GM19193 (cell line): ENCODE measurements around the gene LRRC52.

Experiments
- POLR2A ChIP-seq: IDR thresholded peaks from 4 replicates; pipeline ENCODE4 v1.6.1; 2011; ENCODE audit not compliant: insufficient read depth, insufficient read length; ENCODE audit errors: extremely low read depth

The LRRC52 gene

DNA sequence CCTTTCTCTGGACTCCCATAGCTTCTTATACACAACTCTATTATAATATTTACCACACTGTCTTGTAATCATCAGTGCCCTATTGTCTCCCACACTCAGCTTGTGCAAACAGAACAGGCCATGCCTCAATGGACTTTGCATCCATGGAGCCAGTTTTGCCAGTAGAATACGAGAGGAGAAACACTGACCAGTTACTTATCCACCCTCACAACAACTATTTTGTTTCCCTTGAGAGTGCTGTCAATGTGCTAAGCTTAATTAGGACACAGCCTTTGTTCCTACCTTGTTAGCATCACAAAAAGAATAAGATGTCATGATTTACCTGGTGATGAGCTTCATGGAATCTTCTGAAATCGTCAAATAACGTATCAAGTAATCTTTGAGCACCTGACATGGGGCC lies 18.1 kb upstream of the LRRC52 start:
- no peak for TF ChIP-seq POLR2A

DNA sequence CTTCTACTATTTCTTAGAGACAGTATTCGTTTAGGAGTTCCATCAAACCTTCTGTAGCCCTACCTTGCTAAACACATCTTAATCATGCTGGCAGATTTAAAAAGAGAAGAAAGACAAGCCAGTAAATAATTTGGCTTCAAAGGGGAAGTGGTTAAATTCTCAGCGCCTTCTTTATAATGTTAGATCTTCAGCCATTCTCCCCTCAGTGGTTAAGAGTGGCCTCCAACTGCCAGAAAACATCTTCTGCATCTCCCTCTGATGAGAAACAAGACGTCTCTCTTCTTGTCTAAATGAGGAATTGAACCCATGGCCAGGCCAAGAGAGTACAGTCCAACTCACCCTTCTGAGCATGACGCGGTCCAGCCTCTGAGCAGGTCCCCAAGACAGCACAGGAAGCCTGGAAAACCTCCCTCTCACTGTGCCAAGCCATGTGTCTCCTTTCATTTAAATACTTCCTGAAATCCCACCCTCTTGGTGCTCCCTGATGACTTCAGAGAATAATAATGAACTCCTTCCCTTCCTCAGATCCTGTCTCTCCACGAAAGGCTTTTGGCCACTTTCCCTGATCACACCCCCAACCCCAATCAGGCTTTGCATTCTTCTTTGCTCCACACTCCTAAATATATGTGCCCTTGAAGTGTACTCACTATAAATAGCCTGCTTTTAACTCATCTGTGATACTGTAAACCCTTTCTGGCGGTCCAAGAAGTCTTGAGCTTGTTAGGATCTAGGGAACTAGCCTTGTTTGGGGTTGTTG lies 16.4 kb upstream of the LRRC52 start:
- TF ChIP-seq POLR2A: no peak

GRCh38 chr1:165531021-165531420 lies 12.8 kb upstream of the LRRC52 start:
- no peak for TF ChIP-seq POLR2A

- TF ChIP-seq POLR2A: no peak
These were observed 11.7 kb upstream of the LRRC52 start for GRCh38 chr1:165532053-165532452.

DNA sequence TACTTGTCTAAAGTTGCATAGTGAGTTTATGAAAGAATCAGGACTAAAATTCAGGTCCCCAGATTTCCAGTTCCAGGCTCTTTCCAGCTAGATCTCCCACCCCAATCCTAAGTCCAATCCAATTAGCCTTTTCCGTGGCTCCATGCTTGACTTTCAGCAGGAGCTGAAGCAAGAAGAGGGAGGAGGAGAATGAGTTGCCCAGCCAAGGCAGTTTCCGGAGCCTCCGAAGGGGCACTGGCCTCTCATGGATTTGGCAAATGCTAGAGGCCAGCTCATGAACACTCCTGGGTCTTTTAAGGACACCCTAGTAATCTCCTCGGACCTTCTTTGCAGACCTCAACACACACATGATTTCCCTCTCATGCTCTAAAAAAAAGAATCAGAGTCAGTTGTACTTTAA lies 10.5 kb upstream of the LRRC52 start:
- TF ChIP-seq POLR2A: no peak

DNA sequence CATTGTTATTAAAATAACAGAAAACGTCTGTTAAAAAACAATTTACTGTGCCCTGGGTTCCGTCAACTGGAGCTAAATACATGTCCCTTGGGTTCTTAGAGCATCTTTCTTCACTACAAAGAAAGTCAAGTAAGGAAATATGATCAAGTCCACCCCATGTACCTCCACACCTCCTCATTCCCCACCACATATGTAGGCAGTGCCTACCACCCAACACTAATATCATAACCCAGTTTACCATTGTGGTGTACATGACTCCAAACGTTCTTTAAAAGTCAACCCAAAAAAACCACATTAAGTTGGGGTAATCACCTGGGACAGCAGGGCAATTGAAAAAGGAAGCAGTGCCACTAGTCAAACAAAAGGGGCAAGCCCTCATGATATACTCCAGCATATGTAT lies 7.8 kb upstream of the LRRC52 start:
- TF ChIP-seq POLR2A: no peak

- TF ChIP-seq POLR2A: no peak
These were observed 6.3 kb upstream of the LRRC52 start for GRCh38 chr1:165537356-165538109.

- TF ChIP-seq POLR2A: no peak
These were observed 4.5 kb upstream of the LRRC52 start for GRCh38 chr1:165539306-165539705.

- TF ChIP-seq POLR2A: no peak
These were observed 3.9 kb upstream of the LRRC52 start for GRCh38 chr1:165539908-165540307.

- TF ChIP-seq POLR2A: no peak
These were observed 1.7 kb upstream of the LRRC52 start for GRCh38 chr1:165542015-165542631.

GRCh38 chr1:165542647-165543046 lies 1.2 kb upstream of the LRRC52 start:
- no peak for TF ChIP-seq POLR2A

DNA sequence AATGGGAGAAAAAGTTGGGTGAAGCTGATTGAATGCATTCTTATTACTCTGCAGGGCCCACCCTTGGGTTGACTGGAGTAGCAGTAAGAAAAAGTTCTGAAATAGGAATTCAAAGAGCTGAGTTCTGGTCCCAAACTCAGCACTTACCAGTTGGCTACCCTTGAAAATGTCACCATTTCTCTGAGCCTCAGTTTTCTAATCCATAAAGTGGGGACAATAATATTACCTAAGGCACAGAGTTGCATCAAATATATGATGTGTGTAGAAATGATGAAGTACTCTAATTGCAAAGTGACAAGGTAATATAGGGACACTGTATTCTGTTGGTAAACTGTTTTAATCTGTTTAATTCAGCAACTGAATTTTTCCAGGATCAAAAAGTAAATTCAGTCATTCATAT lies 1.2 kb downstream of the LRRC52 start:
- TF ChIP-seq POLR2A: no peak

DNA sequence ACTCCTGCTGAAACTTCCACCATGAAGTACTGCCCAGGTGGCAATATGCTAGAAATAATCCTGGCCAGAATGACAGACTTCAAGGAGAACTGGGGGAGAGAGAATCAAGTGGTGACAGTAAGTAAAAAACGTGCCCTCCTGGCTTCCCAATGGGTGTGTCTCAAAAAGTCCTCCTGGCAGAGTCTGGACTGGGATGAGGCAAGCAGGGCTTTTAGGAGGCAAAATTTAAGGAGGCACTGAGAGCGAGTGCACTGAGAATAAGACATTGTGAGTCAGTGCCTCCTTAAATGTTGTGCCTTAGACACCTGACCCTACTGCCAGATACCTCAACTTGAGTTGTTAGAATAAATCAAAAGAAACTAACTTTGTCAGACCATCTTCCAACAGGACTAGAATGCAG lies 2.2 kb downstream of the LRRC52 start:
- TF ChIP-seq POLR2A: no peak

GRCh38 chr1:165549973-165550372 lies 6.2 kb downstream of the LRRC52 start:
- TF ChIP-seq POLR2A: no peak

DNA sequence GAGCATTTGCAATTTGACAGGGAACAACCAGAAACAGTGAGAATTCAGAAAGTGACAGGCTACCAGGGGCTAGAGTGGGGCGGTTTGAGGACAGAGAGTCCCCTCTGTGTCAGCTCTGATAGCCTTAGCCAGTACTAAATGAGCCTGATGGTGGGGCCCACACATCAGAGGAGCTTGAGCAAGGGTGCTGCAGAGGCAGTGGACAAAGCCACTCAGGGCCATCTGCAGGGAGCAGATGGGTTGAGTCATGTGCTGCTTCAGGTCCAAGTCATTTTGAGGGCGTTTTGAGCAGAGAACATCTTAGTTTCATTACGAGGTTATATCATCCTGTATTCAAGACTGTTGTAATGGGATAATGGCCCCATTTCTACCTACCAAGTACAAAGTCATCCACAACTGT lies 7.7 kb downstream of the LRRC52 start:
- no peak for TF ChIP-seq POLR2A
